Astrocyte (in vitro differentiated cells and primary cell): ENCODE measurements around the gene IFNA4.

Source experiments
- EZH2 ChIP-seq: IDR thresholded peaks from 2 replicates; pipeline ENCODE4 v1.6.1; 2012; ENCODE audit warnings: mild to moderate bottlenecking, low read length, inconsistent platforms; ENCODE audit not compliant: insufficient read depth
- TF ChIP-seq, protein P1 (sequence below): IDR thresholded peaks from 2 replicates; pipeline ENCODE4 v1.5.1; 2011; ENCODE audit warnings: low read depth, mild to moderate bottlenecking, inconsistent platforms, low read length, moderate library complexity; ENCODE audit not compliant: insufficient read depth

DNA sequence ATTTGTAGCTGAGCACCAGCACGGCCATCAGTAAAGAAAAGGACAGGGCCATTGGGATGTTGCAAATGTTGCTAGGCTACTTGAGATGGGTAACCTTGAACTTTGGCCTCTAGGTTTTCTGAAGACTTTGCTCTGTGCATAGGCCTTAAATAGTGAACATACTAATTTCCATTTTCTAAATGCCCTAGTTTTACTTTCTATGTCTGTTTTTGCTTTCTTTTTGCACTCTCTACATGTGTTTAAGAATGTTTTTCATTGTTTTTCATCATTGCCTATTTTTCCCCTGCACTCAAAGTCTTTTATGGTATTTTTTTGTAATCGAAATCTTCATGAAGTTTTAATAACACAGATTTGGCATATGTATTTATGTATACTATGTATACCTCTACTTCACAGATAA, 40.7 kb upstream of the IFNA4 start, which contains the start of gene IFNA17:
- TF ChIP-seq, protein P1, sequence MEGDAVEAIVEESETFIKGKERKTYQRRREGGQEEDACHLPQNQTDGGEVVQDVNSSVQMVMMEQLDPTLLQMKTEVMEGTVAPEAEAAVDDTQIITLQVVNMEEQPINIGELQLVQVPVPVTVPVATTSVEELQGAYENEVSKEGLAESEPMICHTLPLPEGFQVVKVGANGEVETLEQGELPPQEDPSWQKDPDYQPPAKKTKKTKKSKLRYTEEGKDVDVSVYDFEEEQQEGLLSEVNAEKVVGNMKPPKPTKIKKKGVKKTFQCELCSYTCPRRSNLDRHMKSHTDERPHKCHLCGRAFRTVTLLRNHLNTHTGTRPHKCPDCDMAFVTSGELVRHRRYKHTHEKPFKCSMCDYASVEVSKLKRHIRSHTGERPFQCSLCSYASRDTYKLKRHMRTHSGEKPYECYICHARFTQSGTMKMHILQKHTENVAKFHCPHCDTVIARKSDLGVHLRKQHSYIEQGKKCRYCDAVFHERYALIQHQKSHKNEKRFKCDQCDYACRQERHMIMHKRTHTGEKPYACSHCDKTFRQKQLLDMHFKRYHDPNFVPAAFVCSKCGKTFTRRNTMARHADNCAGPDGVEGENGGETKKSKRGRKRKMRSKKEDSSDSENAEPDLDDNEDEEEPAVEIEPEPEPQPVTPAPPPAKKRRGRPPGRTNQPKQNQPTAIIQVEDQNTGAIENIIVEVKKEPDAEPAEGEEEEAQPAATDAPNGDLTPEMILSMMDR, result no peak
- no peak for TF ChIP-seq EZH2
